Measurements from ENCODE around the gene TGIF1.
A peak's percentile ranks its signal among the peaks of the same experiment; 100 is the strongest.
"Not testable (repeated sequence)": the region's sequence is repeated elsewhere in the genome, so short reads cannot be mapped to it uniquely, and the experiment has no call there.

TGIF1 gene

DNA sequence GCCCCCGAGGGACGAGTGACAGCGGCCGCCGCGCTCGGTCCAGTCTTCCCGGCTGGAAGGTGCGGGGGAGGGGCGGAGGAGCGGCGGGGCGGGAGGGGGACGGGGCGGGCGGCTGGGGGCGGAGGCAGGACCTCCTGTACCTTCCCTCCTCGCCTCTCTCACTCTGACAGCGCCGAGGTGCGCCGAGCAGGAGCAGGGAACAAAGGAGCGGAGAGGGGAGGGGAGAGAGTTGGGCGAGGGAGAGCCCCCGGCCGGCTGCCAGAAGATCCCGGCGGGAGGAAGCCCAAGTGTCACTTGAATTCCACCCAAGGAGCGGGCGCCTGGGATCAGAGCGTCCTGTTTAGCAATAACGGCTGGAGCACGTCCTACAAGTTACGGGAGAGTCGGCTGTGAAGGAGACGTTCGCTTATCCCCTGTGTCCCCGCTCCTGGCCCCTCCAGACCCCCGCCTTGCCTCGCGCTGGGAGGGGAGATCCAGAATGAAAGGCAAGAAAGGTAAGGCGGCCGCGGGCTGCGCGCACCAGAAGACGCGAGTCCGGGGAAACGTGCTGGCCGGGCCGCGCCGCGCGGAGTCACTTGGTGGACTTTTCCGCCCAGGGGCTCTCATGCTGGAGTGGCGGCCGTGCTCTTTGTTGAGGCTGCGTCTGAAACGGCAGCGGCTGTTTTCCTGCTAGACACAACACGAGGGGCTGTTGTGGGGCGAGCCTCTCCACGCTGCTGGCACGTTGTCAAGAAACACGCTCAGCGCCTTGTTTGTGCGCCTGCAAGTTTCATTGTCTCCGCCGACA lies at the start of gene TGIF1:
TGIF1 (plus strand) TSS at position 161 of the 787 bp plus-strand sequence; CDS start at position 479, 318 bp downstream.
- DNase-seq (ENCODE audit: low read depth), result peak; percentile 81

DNA sequence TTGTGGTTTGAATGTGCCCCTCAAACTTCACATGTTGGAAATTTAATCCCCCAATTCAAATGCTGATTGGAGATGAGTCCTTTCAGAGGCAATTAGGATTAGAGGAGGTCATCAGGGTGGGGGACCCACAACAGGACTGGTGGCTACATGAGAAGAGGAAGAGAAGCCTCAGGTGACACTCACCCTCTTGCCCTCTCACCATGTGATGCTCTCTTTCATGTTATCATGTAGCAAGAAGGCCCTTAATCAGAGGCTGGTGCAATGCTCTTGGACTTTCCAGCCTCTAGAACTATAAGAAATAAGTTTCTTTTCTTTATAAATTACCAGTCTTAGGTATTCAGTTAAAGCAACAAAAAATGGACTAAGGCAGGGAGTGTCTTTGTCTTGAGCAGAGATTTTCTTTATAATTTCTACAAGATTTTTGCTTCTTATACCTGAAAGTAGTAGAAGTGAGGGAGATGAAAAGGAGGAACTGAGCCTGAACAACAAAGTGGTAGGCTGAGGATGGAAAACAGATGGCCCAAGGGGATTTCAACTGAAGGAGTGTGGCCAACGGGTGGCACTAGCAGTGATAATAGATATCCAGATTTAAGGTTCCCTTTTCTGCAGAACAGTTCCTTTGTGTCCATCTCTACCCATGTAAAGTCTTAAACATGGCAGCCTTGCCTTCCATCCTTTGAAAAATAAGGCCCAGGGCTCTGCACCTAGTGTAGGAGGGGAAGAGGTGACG lies 49.2 kb upstream of the TGIF1 start:
- no peak for DNase-seq (ENCODE audit: low read depth)

- DNase-seq (ENCODE audit: low read depth), result no peak
Measured at GRCh38 chr18:3401669-3402620, 48.0 kb upstream of the TGIF1 start.

GRCh38 chr18:3402982-3403451 lies 47.0 kb upstream of the TGIF1 start:
- no peak for DNase-seq (ENCODE audit: low read depth)

- DNase-seq (ENCODE audit: low read depth), result no peak
Measured at GRCh38 chr18:3405713-3406112, 44.3 kb upstream of the TGIF1 start.

DNA sequence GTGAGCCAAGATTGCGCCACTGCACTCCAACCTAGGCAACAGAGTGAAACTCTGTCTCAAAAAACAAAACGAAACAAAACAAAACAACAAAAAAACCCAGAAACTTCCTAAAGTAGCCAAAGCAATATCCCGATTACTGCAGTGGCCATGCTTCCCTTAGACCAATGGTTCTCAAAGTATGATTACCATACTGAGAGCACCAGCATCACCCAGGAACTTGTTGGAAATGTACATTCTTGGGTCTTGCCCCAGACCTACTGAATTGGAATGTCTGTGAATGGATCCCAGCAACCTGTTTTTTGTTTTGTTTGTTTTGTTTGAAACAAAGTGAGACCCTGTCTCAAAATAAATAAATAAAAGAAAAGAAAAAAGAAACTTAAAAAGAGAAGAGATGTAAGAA lies 41.9 kb upstream of the TGIF1 start:
- DNase-seq (ENCODE audit: low read depth), result no peak

GRCh38 chr18:3409811-3410210 lies 40.2 kb upstream of the TGIF1 start:
- no peak for DNase-seq (ENCODE audit: low read depth)

DNA sequence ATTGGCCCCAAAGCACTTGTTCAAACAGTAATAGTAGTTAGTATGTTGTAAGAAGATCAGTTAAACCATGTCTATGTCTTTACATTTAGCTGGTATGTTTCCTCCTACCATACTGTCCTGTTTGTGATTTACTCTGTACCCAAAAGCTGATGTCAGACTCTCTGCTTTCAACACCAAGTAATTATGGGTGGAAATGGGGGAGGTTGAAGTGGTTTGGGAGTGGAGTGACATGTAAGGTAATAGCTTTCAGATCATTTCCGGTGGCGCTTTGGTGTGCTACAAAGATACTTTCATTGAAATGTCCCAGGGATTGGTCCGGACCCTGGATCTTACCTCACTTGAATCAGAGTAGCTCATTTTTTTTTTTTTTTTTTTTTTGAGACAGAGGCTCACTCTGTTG lies 39.7 kb upstream of the TGIF1 start:
- no peak for DNase-seq (ENCODE audit: low read depth)

DNA sequence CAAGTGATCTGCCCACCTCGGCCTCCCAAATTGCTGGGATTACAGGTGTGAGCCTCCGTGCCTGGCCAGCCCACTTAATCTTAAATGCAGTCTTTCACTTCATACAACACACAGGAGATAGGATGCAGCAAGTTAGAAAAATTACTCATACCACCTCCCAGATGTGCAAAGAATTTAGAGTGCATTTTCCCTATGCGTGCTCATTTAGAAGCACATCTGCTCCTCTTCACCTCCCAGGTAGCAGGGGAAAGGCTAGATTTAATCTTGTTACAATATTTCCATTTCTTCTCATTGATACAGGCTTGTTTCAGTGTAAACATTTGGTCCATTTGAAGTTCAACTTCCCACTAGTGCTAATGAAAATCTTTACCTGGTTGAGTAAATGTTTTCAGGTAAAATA lies 39.1 kb upstream of the TGIF1 start:
- DNase-seq (ENCODE audit: low read depth), result not testable (repeated sequence)

- DNase-seq (ENCODE audit: low read depth), result no peak
Measured at GRCh38 chr18:3411327-3411726, 38.6 kb upstream of the TGIF1 start.

DNA sequence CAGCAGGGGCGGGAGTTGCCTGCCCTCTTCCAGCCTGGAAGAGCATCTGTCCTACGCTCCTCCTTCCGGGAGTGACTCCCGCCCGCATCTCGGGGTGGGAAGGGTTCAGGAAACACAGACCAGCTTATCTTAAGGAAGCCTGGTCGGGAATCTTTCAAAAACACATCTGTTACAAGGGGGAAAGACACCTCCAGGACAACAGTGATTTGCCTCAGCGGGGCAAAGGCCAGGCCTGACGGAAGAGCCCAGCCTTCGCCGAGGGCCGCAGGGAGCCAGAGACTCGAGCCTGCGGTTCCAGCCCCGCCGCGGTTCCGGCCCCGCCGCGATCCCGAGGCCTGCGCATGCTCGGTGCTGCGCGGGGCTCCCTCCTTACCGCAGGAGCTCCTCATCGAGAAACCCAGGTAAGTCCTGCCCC lies 38.1 kb upstream of the TGIF1 start:
- DNase-seq (ENCODE audit: low read depth), result no peak

GRCh38 chr18:3412528-3412927 lies 37.4 kb upstream of the TGIF1 start:
- DNase-seq (ENCODE audit: low read depth), result not testable (repeated sequence)

GRCh38 chr18:3415110-3415509 lies 34.9 kb upstream of the TGIF1 start:
- no peak for DNase-seq (ENCODE audit: low read depth)

GRCh38 chr18:3418083-3418482 lies 31.9 kb upstream of the TGIF1 start:
- DNase-seq (ENCODE audit: low read depth), result no peak

DNA sequence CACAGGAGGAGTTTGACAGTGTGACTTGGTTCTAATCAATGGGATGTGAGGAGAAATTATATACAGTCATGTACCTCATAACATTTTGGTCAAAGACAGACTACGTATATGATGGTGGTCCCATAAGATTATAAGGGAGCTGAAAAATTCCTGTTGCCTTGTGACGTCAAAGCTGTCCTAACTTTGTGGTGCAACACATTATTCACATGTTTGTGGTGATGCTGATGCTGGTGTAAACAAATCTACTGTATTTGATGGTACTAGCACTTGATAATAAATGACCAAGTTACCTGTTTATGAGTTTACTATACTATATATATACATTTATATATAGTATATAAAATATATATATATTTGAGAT lies 29.1 kb upstream of the TGIF1 start:
- DNase-seq (ENCODE audit: low read depth), result no peak

DNA sequence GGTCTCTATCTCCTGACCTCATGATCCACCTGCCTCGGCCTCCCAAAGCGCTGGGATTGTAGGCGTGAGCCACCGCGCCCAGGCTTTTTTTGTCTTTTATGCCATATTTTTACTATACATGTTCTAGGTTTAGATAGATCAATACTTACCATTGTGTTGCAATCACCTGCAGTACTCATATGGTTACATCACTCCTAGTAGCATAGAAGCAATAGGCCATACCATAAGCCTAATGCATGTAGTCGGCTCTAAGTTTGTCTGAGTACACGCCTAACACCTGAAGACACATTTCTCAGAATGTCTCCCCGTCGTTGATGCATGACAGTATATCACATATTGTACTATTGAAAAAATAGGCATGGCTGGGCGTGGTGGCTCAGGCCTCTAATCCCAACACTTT lies 27.1 kb upstream of the TGIF1 start:
- DNase-seq (ENCODE audit: low read depth), result no peak

DNA sequence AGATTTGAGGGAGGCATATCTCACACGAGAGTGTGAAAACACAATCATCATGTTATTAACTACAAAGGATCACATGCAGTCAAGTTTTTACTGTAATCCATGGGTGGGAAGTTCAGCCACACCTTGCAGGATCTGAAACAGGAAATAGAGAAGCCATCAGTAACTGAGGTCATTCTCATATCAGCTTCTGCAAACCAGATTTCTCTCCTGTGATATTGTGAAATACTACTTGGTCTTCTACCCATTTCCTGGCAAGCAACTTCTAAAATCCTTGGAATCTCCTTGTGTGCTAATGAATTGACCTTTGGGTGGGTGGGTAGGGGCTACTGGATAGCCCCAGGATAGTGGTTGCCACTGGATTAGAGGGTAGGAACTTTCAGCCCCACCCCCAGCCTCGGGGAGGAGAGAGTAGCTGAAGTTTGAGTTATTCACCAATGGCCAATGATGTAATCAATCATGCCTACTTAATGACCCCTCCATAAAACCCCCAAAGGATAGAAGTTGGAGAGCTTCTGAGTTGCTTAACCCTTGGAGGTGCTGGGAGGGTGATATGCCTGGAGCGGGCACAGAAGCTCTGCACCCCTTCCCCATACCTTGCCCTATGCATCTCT lies 25.6 kb upstream of the TGIF1 start:
- no peak for DNase-seq (ENCODE audit: low read depth)

DNA sequence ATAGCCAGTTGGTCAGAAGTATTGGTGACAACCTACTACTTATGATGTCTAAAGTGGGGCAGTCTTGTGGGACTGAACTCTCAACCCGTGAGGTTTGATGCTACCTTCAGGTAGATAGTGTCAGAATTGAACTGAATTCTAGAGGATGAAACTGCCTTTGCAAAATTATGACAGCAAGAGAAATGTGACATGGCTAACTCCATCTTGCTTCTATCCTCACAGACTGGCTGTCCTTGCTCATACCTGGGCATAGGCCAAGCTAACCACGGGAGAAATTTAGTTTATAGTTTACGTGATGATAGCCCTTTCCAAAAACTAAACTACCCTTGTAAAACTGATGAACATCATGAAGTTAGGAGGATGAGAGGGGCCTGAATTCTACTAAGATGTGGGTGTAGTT lies 24.9 kb upstream of the TGIF1 start:
- DNase-seq (ENCODE audit: low read depth), result no peak

GRCh38 chr18:3425446-3425845 lies 24.5 kb upstream of the TGIF1 start:
- no peak for DNase-seq (ENCODE audit: low read depth)

GRCh38 chr18:3426074-3426473 lies 23.9 kb upstream of the TGIF1 start:
- no peak for DNase-seq (ENCODE audit: low read depth)

DNA sequence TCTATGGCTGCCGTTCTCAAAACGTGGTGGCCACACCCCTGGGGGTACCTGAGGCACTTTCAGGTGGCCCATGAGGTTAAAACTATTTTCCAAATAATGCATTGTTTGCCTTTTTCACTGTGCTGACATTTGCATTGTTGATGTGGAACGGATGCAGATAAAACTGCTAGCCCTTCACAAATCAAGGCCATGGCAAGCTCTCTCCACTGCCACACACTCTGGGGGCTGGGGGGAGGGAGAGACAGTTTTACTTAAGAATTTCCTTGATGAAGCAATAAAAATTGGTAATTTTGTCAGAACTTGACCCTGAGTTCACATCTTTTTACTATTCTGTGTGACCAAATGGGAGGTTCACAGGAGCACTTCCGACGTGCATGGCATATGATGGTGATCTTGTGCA lies 22.0 kb upstream of the TGIF1 start:
- DNase-seq (ENCODE audit: low read depth), result no peak

DNA sequence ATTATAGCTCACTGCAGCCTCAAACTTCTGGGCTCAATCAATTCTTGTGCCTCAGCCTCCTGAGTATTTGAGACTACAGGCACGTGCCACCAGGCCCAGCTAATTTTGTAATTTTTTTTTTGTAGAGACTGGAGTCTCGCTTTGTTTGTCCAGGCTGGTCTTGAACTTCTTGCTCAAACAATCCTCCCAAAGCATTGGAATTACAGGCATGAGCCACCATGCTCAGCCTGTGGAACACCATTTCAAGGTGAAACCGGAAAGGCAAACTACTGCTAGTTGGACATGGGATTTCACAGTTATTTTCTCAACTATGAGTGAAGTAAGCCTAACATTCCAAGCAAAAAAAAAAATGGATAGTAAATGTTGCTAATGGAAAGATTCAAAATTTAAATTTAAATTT lies 20.9 kb upstream of the TGIF1 start:
- no peak for DNase-seq (ENCODE audit: low read depth)

All from fibroblast of the conjunctiva (primary cell).